ENCODE data around the gene FBXO2. TPM values are rescaled to one million over a fixed set of nuclear protein-coding genes. Genes with fewer than 3 reads are reported as not detected.

Gene FBXO2
- total and polyA plus RNA-seq, 9 of the 15 experiments (the other 6 are each of a cell fraction or from before 2014, with no cell fraction given), result 0.04 to 1.9 (median 0.27) TPM

GRCh38 chr1:11654137-11654938, at the start of gene FBXO2, which contains the start of gene FBXO44 (continued):
- TF ChIP-seq CBFA2T2 (conservative IDR thresholded peaks at IDR 0.05) (no peak), ZNF609 (CRISPR knock-in tag; IDR thresholded peaks at IDR 0.05; ENCODE audit: borderline replicate concordance) (no peak), ETV6 (IDR thresholded peaks at IDR 0.05; ENCODE audit: borderline replicate concordance in 1 of 2, low read depth in 2 of 2, low read length in 1 of 2) (no peak), ETV6 (CRISPR knock-in tag; IDR thresholded peaks at IDR 0.05; ENCODE audit: borderline replicate concordance) (no peak), NR2F6 (CRISPR knock-in tag; IDR thresholded peaks at IDR 0.05) (no peak), E2F1 (CRISPR knock-in tag; IDR thresholded peaks at IDR 0.05) (no peak), FOSL1 (tag; conservative IDR thresholded peaks at IDR 0.05) (no peak), NONO (IDR thresholded peaks at IDR 0.05; ENCODE audit: low read depth in 2 of 2, low read length in 1 of 2) (no peak), STAT5B (CRISPR knock-in tag; IDR thresholded peaks at IDR 0.05) (no peak), HNRNPH1 (optimal IDR thresholded peaks at IDR 0.05; ENCODE audit: low read depth, low read length) (no peak), RBM14 (IDR thresholded peaks at IDR 0.05; ENCODE audit: borderline replicate concordance, insufficient read depth, low read depth, low read length) (no peak), NFIC (IDR thresholded peaks at IDR 0.05) (peak; percentile 61), FIP1L1 (IDR thresholded peaks at IDR 0.05; ENCODE audit: low read depth, low read length, poor library complexity, severe bottlenecking) (no peak), POLR2H (tag; IDR thresholded peaks at IDR 0.05; ENCODE audit: low read depth) (no peak), ZNF232 (CRISPR knock-in tag; IDR thresholded peaks at IDR 0.05) (no peak), ZNF24 (IDR thresholded peaks at IDR 0.05) (no peak), FOXP1 (CRISPR knock-in tag; IDR thresholded peaks at IDR 0.05) (no peak), RCOR1 (IDR thresholded peaks at IDR 0.05; ENCODE audit: borderline replicate concordance in 1 of 2, low read depth in 2 of 2, low read length in 2 of 2) (0 out of 4 replicates have a peak, but pooled peaks of 1 of the 2 experiments have one; percentile 32)
- TF ChIP-seq, protein P1, sequence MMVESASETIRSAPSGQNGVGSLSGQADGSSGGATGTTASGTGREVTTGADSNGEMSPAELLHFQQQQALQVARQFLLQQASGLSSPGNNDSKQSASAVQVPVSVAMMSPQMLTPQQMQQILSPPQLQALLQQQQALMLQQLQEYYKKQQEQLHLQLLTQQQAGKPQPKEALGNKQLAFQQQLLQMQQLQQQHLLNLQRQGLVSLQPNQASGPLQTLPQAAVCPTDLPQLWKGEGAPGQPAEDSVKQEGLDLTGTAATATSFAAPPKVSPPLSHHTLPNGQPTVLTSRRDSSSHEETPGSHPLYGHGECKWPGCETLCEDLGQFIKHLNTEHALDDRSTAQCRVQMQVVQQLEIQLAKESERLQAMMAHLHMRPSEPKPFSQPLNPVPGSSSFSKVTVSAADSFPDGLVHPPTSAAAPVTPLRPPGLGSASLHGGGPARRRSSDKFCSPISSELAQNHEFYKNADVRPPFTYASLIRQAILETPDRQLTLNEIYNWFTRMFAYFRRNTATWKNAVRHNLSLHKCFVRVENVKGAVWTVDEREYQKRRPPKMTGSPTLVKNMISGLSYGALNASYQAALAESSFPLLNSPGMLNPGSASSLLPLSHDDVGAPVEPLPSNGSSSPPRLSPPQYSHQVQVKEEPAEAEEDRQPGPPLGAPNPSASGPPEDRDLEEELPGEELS (CRISPR knock-in tag; IDR thresholded peaks at IDR 0.05; ENCODE audit: borderline replicate concordance), result no peak

Measured in K562 (cell line).